ENCODE data around the gene APOL1.

APOL1 gene

DNA sequence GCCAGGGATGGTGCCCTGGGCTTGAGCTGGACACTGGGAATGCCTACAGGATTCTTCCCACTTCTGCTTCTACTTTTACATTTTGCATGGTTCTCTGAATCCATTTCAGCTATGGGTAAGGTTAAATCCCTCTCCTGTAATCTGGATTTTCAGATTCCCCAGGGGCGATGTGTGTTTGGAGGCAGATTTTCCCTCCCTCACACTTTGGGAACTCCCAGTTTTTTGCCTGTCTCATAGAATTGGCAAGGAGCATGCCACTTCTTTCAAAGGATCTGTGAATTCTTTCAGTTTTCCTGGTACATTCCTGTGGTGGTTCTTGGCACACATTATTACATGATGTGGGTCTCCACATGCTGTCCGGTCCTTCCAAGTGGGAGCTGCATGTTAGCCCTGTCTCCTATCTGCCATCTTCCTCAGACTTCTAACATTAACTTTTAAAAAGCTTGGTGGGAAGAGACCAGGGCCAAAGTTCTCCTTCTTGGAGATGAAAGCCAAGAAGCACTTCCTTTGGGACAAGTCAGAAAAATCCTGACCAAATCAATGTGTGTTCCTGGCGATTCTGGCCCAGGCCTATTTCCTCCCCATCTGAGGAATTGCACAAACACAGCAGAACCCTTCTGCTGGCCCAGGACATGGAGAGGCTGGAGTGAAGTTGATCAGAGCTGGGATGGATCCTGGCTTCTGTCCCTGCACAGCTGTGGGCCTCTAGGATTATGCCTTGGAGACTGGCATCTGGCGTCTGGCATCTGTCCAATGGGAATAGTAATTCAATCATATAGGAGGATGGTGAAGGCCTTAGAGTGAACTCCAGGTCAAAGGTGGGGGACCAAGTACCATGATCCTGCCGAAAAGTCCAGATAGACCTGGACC, 8.2 kb upstream of the APOL1 start:
- no peak overlapping the region for H3K27ac ChIP-seq (replicated peaks; ENCODE audit: low read length)
- no peak overlapping the region for H3K23ac ChIP-seq (ENCODE audit: low read depth, low read length, poor library complexity)
- H2BK5ac ChIP-seq (ENCODE audit: low read length), result no peak overlapping the region
- no peak overlapping the region for H3K9ac ChIP-seq (ENCODE audit: low read depth, low read length, poor library complexity)
- no peak overlapping the region for H3K18ac ChIP-seq (ENCODE audit: low read length)
- no peak overlapping the region for H4K91ac ChIP-seq (ENCODE audit: low read depth, low read length, poor library complexity)
- H3K79me1 ChIP-seq (ENCODE audit: low read depth, low read length), result no peaks in the 10 kb centered on the region
- H3K4me1 ChIP-seq (ENCODE audit: control insufficient read depth in 2 of 2, insufficient read depth in 1 of 2, low read depth in 1 of 2, low read length in 2 of 2), result peaks cover 3 to 4% of the 10 kb centered on the region in 2 donors
- no peak overlapping the region for H4K8ac ChIP-seq (ENCODE audit: low read depth, low read length)
- H3K4ac ChIP-seq (ENCODE audit: low read length), result no peak overlapping the region
- no CpG with 5 or more reads among the region's 5 CpGs for WGBS, 2 donors (ENCODE audit: extremely low coverage in 2 of 2, insufficient read length in 2 of 2, insufficient replicate concordance in 1 of 2)
- H2BK15ac ChIP-seq (ENCODE audit: low read length), result no peak overlapping the region
- no peak overlapping the region for H2BK120ac ChIP-seq (ENCODE audit: low read depth, low read length)
- H2BK12ac ChIP-seq (ENCODE audit: low read length), result no peak overlapping the region
- H3K4me2 ChIP-seq (ENCODE audit: insufficient read depth, low read length, poor library complexity, severe bottlenecking), result no peak overlapping the region
- no peak overlapping the region for H2AFZ ChIP-seq (ENCODE audit: low read length)
- no peak for DNase-seq (ENCODE audit: low spot score)
- no peak overlapping the region for H2AK5ac ChIP-seq (ENCODE audit: low read depth, low read length)
- H3K14ac ChIP-seq (ENCODE audit: low read length), result no peak overlapping the region
- H3K36me3 ChIP-seq (replicated peaks in 1 of 2; ENCODE audit: control insufficient read depth in 2 of 2, insufficient read depth in 2 of 2, low read length in 2 of 2), result no peaks in the 10 kb centered on the region
- H3K9me3 ChIP-seq (replicated peaks in 1 of 2; ENCODE audit: control insufficient read depth in 2 of 2, insufficient read depth in 1 of 2, low read depth in 1 of 2, low read length in 2 of 2), result peaks cover 6 to 18% of the 10 kb centered on the region in 2 donors
- no peak overlapping the region for H3K4me3 ChIP-seq (ENCODE audit: low read length in 2 of 2)
- H3K27me3 ChIP-seq (ENCODE audit: control insufficient read depth in 3 of 3, insufficient read depth in 3 of 3, low read depth in 1 of 3, low read length in 3 of 3), result no peaks in the 10 kb centered on the region

DNA sequence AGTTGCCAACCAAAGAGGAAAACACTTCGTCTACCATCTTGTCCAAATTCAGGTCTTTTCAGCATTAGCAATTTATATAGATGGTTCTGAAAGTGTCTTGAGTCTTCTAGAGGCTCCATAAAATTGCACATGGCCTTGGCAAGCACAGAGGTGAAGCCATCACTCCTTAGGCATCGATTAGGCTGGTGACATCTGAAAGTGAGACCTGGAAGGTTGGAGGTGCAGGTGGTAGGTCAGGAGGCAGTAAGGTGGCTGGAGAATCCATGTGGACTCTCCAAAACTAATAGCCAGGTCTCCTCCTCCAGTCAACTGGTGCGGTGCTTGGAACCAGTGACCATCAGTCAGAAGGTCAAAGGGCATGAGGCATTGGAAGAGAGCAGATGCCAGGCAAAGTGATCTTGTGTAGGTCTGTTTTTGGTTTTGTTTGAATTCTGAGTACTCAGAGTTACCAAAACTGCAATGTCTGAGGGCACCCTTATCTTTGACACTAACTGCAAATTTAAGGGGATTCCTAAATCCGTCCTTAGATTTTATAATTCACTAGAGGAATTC, 7.1 kb upstream of the APOL1 start:
- no peak overlapping the region for H2BK12ac ChIP-seq (ENCODE audit: low read length)
- H3K18ac ChIP-seq (ENCODE audit: low read length), result no peak overlapping the region
- H3K4me2 ChIP-seq (ENCODE audit: insufficient read depth, low read length, poor library complexity, severe bottlenecking), result no peak overlapping the region
- no peak overlapping the region for H2BK15ac ChIP-seq (ENCODE audit: low read length)
- DNase-seq (ENCODE audit: low spot score), result no peak
- no peak overlapping the region for H3K23ac ChIP-seq (ENCODE audit: low read depth, low read length, poor library complexity)
- H3K27me3 ChIP-seq (ENCODE audit: control insufficient read depth in 3 of 3, insufficient read depth in 3 of 3, low read depth in 1 of 3, low read length in 3 of 3), result no peaks in the 10 kb centered on the region
- no peak overlapping the region for H4K8ac ChIP-seq (ENCODE audit: low read depth, low read length)
- no CpG with 5 or more reads among the region's 4 CpGs for WGBS, 2 donors (ENCODE audit: extremely low coverage in 2 of 2, insufficient read length in 2 of 2, insufficient replicate concordance in 1 of 2)
- no peak overlapping the region for H3K14ac ChIP-seq (ENCODE audit: low read length)
- no peak overlapping the region for H3K4ac ChIP-seq (ENCODE audit: low read length)
- no peak overlapping the region for H2AFZ ChIP-seq (ENCODE audit: low read length)
- H3K4me3 ChIP-seq (ENCODE audit: low read length in 2 of 2), result no peak overlapping the region
- no peak overlapping the region for H4K91ac ChIP-seq (ENCODE audit: low read depth, low read length, poor library complexity)
- no peak overlapping the region for H3K27ac ChIP-seq (replicated peaks; ENCODE audit: low read length)
- H3K9me3 ChIP-seq (replicated peaks in 1 of 2; ENCODE audit: control insufficient read depth in 2 of 2, insufficient read depth in 1 of 2, low read depth in 1 of 2, low read length in 2 of 2), result peaks cover 6 to 18% of the 10 kb centered on the region in 2 donors
- H3K9ac ChIP-seq (ENCODE audit: low read depth, low read length, poor library complexity), result no peak overlapping the region
- H2AK5ac ChIP-seq (ENCODE audit: low read depth, low read length), result no peak overlapping the region
- H2BK5ac ChIP-seq (ENCODE audit: low read length), result no peak overlapping the region
- H3K79me1 ChIP-seq (ENCODE audit: low read depth, low read length), result no peaks in the 10 kb centered on the region
- H2BK120ac ChIP-seq (ENCODE audit: low read depth, low read length), result no peak overlapping the region
- peaks cover 0 to 2% of the 10 kb centered on the region in 2 donors for H3K4me1 ChIP-seq (ENCODE audit: control insufficient read depth in 2 of 2, insufficient read depth in 1 of 2, low read depth in 1 of 2, low read length in 2 of 2)
- H3K36me3 ChIP-seq (replicated peaks in 1 of 2; ENCODE audit: control insufficient read depth in 2 of 2, insufficient read depth in 2 of 2, low read length in 2 of 2), result no peaks in the 10 kb centered on the region

DNA sequence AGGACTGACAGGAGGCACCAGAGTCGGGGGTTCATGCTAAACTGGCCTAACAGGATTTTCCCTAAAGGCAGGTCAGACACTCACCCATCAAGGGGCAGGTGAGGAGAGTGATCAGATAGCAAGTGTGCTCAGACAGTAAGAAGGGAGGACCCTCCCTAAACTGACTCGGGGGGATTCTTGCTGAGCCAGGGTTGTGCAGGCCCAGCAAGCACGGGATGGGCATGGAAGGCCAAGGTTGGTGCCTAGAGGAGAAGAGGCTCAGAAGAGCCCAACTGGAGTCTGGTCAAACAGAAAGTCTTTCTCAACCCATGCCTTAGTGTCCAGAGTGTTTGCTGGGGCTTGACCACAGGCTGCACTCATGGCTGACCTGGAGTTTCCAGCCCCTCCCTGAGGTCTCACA, 6.2 kb upstream of the APOL1 start:
- Histone ChIP-seq H2AK5ac (ENCODE audit: low read depth, low read length) (no peak overlapping the region), H3K18ac (ENCODE audit: low read length) (no peak overlapping the region), H4K8ac (ENCODE audit: low read depth, low read length) (no peak overlapping the region), H3K4ac (ENCODE audit: low read length) (no peak overlapping the region), H3K9ac (ENCODE audit: low read depth, low read length, poor library complexity) (no peak overlapping the region), H4K91ac (ENCODE audit: low read depth, low read length, poor library complexity) (no peak overlapping the region), H3K23ac (ENCODE audit: low read depth, low read length, poor library complexity) (no peak overlapping the region), H2BK12ac (ENCODE audit: low read length) (no peak overlapping the region), H3K4me3 (ENCODE audit: low read length in 2 of 2) (no peak overlapping the region), H3K27ac (replicated peaks; ENCODE audit: low read length) (no peak overlapping the region), H2BK5ac (ENCODE audit: low read length) (no peak overlapping the region), H3K9me3 (replicated peaks in 1 of 2; ENCODE audit: control insufficient read depth in 2 of 2, insufficient read depth in 1 of 2, low read depth in 1 of 2, low read length in 2 of 2) (peaks cover 6 to 18% of the 10 kb centered on the region in 2 donors), H2AFZ (ENCODE audit: low read length) (no peak overlapping the region), H3K36me3 (replicated peaks in 1 of 2; ENCODE audit: control insufficient read depth in 2 of 2, insufficient read depth in 2 of 2, low read length in 2 of 2) (no peaks in the 10 kb centered on the region), H2BK15ac (ENCODE audit: low read length) (no peak overlapping the region), H3K14ac (ENCODE audit: low read length) (no peak overlapping the region), H3K79me1 (ENCODE audit: low read depth, low read length) (no peaks in the 10 kb centered on the region), H3K4me1 (ENCODE audit: control insufficient read depth in 2 of 2, insufficient read depth in 1 of 2, low read depth in 1 of 2, low read length in 2 of 2) (peaks cover 0 to 2% of the 10 kb centered on the region in 2 donors), H3K4me2 (ENCODE audit: insufficient read depth, low read length, poor library complexity, severe bottlenecking) (no peak overlapping the region), H3K27me3 (ENCODE audit: control insufficient read depth in 3 of 3, insufficient read depth in 3 of 3, low read depth in 1 of 3, low read length in 3 of 3) (no peaks in the 10 kb centered on the region), H2BK120ac (ENCODE audit: low read depth, low read length) (no peak overlapping the region)
- DNase-seq (ENCODE audit: low spot score), result no peak
- WGBS, 2 donors (ENCODE audit: extremely low coverage in 2 of 2, insufficient read length in 2 of 2, insufficient replicate concordance in 1 of 2), result no CpG with 5 or more reads among the region's 3 CpGs

DNA sequence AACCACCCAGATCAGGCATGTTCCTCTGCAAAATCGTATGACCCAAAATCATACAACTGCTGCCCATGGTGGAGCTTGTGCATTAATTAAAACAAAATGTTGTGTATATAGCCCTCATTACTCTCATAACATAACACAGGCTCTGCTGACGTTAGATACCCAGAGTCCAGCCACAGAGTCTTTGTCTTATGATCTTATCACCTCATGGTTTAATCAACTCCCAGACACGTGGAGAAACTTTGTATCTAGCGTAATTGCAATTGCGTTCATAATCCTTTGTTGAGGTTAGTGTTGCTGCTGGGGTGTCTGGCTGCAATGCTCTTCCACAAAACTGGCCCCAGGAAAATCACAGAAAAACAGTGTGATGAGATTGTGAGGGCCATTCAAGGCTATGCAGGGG, 5.0 kb upstream of the APOL1 start:
- Histone ChIP-seq H3K79me1 (ENCODE audit: low read depth, low read length) (no peaks in the 10 kb centered on the region), H2BK120ac (ENCODE audit: low read depth, low read length) (no peak overlapping the region), H2BK12ac (ENCODE audit: low read length) (no peak overlapping the region), H3K27ac (replicated peaks; ENCODE audit: low read length) (no peak overlapping the region), H3K18ac (ENCODE audit: low read length) (no peak overlapping the region), H2BK5ac (ENCODE audit: low read length) (no peak overlapping the region), H2AK5ac (ENCODE audit: low read depth, low read length) (no peak overlapping the region), H3K27me3 (ENCODE audit: control insufficient read depth in 3 of 3, insufficient read depth in 3 of 3, low read depth in 1 of 3, low read length in 3 of 3) (no peaks in the 10 kb centered on the region), H3K36me3 (replicated peaks in 1 of 2; ENCODE audit: control insufficient read depth in 2 of 2, insufficient read depth in 2 of 2, low read length in 2 of 2) (no peaks in the 10 kb centered on the region), H4K91ac (ENCODE audit: low read depth, low read length, poor library complexity) (no peak overlapping the region), H3K4me2 (ENCODE audit: insufficient read depth, low read length, poor library complexity, severe bottlenecking) (no peak overlapping the region), H3K9ac (ENCODE audit: low read depth, low read length, poor library complexity) (no peak overlapping the region), H4K8ac (ENCODE audit: low read depth, low read length) (no peak overlapping the region), H3K9me3 (replicated peaks in 1 of 2; ENCODE audit: control insufficient read depth in 2 of 2, insufficient read depth in 1 of 2, low read depth in 1 of 2, low read length in 2 of 2) (peaks cover 6 to 18% of the 10 kb centered on the region in 2 donors), H2AFZ (ENCODE audit: low read length) (no peak overlapping the region), H3K4ac (ENCODE audit: low read length) (no peak overlapping the region), H3K4me3 (ENCODE audit: low read length in 2 of 2) (no peak overlapping the region), H3K14ac (ENCODE audit: low read length) (no peak overlapping the region), H3K23ac (ENCODE audit: low read depth, low read length, poor library complexity) (no peak overlapping the region), H3K4me1 (ENCODE audit: control insufficient read depth in 2 of 2, insufficient read depth in 1 of 2, low read depth in 1 of 2, low read length in 2 of 2) (peaks cover 0 to 2% of the 10 kb centered on the region in 2 donors), H2BK15ac (ENCODE audit: low read length) (no peak overlapping the region)
- DNase-seq (ENCODE audit: low spot score), result no peak
- WGBS, 2 donors (ENCODE audit: extremely low coverage in 2 of 2, insufficient read length in 2 of 2, insufficient replicate concordance in 1 of 2), result no CpG with 5 or more reads among the region's 5 CpGs

All from neuronal stem cell (in vitro differentiated cells).